HEK293T (cell line): ENCODE data around the gene DMWD.

Source experiments
- BHLHE40 ChIP-seq: fragments of 450-650 bp; IDR thresholded peaks from 2 replicates; pipeline ENCODE4 v1.6.1; 2016; ENCODE audit warnings: mild to moderate bottlenecking, moderate library complexity, borderline replicate concordance
- ELF4 ChIP-seq: fragments of 450-650 bp; IDR thresholded peaks from 2 replicates; pipeline ENCODE4 v1.6.1; 2017; ENCODE audit warnings: antibody characterized with exemption
- FOXA1 ChIP-seq: fragments of 450-650 bp; IDR thresholded peaks from 2 replicates; pipeline ENCODE4 v1.6.1; 2016; ENCODE audit warnings: mild to moderate bottlenecking
- FOXK2 ChIP-seq: fragments of 450-650 bp; IDR thresholded peaks from 2 replicates; pipeline ENCODE4 v1.6.1; 2016; ENCODE audit warnings: mild to moderate bottlenecking
- FOXM1 ChIP-seq: fragments of 450-650 bp; IDR thresholded peaks from 2 replicates; pipeline ENCODE4 v1.6.1; 2017; ENCODE audit warnings: mild to moderate bottlenecking, borderline replicate concordance
- HDGF ChIP-seq: fragments of 450-650 bp; IDR thresholded peaks from 2 replicates; pipeline ENCODE4 v1.6.1; 2017; ENCODE audit warnings: antibody characterized with exemption, borderline replicate concordance
- LEF1 ChIP-seq: fragments of 450-650 bp; IDR thresholded peaks from 2 replicates; pipeline ENCODE4 v1.6.1; 2017; ENCODE audit warnings: mild to moderate bottlenecking, borderline replicate concordance
- SP1 ChIP-seq: fragments of 450-650 bp; IDR thresholded peaks from 2 replicates; pipeline ENCODE4 v1.6.1; 2017
- SUZ12 ChIP-seq: fragments of 450-650 bp; IDR thresholded peaks from 2 replicates; pipeline ENCODE4 v1.6.1; 2016; ENCODE audit warnings: mild to moderate bottlenecking
- TARDBP ChIP-seq: fragments of 450-650 bp; IDR thresholded peaks from 2 replicates; pipeline ENCODE4 v1.6.1; 2016
- ZNF384 ChIP-seq: fragments of 450-650 bp; IDR thresholded peaks from 2 replicates; pipeline ENCODE4 v1.6.1; 2016
- TF ChIP-seq, protein P1 (sequence below): fragments of 450-650 bp; IDR thresholded peaks from 2 replicates; pipeline ENCODE4 v1.6.1; 2016

DNA sequence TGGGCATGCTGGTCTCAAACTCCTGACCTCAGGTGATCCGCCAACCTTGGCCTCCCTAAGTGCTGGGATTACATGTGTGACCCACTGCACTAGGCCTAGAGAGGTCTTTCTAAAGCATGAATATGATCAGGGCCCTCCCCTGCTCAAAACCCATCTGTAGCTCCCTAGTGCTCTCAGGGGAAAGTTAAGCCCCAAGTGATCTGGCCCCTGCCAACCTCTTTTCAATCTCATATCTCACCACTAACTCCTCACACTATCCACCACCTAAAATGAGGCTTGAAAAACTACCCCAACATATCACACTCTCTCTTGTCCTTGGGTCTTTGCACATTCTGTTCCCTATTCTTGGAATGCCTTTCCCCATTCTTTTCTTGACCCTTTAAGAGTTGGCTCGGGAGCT lies 2.0 kb upstream of the DMWD start:
- TF ChIP-seq ZNF384 (no peak), BHLHE40 (no peak), LEF1 (no peak), SP1 (no peak), ELF4 (no peak), HDGF (no peak), FOXK2 (no peak), FOXM1 (no peak), TARDBP (no peak), FOXA1 (no peak), SUZ12 (no peak)
- TF ChIP-seq, protein P1, sequence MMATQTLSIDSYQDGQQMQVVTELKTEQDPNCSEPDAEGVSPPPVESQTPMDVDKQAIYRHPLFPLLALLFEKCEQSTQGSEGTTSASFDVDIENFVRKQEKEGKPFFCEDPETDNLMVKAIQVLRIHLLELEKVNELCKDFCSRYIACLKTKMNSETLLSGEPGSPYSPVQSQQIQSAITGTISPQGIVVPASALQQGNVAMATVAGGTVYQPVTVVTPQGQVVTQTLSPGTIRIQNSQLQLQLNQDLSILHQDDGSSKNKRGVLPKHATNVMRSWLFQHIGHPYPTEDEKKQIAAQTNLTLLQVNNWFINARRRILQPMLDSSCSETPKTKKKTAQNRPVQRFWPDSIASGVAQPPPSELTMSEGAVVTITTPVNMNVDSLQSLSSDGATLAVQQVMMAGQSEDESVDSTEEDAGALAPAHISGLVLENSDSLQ, result no peak
